Measurements from ENCODE around the gene NT5C1A.

NT5C1A gene

DNA sequence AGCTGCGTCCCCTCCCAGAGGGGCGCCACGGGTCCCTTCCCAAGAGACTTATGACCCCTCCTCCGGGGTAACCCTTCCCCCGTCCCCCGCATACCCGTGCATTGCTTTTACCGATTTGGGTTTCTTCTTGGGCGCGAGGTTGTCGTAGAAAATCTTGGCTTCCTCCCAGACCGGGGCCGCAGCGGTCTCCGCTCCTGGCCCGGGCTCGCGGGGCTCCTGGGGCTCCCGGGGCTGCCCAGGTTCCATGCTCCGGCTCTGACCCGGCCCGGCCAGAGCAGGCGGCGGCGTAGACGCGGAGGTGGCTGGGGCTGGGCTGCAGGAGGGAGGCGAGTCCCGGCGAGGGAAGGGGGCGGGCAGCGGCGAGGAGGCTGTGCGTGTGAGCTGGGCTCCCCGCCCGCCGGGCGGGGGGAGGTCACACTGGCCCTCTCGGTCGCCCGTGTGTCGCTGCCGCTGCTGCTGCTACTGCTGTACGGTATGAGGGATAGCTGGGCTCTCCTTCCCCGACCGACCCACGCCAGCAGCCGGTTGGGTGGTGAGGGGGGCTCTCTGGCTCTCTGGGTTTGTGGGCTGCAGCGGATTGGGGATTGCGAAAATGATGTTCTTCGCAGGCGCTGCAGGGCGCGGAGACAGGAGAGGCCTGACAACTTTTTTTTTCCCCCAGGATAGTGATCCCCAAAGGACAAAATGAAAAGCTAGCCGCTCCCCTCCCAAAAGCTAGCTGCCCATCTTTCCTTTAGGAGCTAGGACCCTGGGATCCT lies at the start of gene NT5C1A:
Gene NT5C1A, minus strand, starts transcription at position 315 of the 758 bp plus-strand sequence. Its CDS starts 69 bp downstream, at position 246.
- no peak for DNase-seq

GRCh38 chr1:39721664-39722063 lies 49.8 kb upstream of the NT5C1A start:
- no peak for DNase-seq

DNA sequence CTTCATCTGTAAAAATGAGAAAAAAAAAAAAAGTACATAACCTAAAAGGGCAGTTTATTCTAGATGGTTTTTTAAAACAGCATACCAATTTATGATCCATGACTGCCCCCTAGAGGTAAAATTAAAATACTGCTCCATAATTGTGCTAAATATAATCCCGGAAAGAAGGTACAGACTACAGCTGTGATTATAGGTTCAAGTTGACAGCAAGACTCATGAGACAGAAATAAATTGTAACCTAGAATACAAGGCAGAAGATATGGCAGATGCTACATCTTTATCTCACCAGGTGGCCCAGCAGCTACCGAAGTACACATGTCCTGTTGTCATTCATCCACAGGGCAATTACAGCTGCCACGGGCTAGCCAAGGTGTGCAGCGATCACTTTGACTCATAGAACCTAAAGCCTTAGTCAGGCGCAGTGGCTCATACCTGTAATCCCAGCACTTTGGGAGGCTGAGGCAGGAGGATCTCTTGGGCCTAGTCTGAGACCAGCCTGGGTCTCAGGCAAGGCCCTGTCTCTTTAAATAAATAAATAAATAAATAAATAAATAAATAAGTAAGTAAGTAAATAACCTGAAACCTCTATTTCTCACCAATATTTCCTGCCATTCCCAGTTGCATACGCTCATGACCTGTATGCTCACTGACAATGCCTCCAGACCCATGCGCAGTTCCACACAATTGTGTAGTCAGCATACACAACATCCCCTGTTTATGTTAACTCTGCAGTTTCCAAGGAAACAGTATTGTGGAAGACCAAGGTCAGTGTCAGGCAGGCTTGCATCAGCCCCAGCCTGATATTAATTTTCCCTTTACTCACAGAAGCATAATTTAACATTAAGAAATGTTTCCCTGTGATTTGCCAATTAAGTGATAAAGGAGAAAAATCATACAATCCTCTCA lies 48.4 kb upstream of the NT5C1A start:
- peak; percentile 64 for DNase-seq

DNA sequence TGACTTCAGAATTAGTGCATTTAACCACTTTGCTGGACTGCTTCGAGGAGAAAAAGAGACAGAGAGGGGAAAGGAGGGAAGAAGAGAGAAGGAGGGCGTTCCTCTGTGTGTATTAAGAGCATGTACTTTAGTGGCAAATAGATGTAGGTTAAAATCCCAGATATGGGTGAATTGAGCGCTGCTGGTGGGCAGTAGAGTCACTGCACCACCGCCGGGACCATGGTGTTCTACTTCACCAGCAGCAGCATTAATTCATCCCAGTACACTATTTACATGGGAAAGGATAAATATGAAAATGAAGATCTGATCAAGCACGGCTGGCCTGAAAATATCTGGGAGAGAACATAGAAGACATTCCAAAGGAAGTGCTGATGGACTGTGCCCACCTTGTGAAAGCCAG lies 45.9 kb upstream of the NT5C1A start:
- DNase-seq, result no peak

DNA sequence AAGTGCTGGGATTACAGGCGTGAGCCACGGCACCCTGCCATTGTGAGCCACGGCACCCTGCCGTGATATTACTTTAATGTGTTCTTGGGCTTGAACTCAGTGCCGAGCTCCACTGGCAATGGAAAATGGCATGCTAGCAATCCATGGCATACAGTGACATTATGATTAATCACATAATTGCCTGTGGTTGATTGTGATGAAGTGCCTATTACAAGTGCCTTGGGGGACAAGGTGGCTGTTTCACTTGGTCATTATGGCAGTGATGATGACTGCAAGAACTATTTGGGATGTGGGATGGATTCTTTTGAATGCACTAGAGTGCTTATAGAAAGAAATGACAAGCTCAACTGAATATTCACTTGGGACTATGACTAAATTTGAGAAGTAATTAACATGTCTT lies 41.6 kb upstream of the NT5C1A start:
- DNase-seq, result no peak

GRCh38 chr1:39711966-39712340 lies 40.0 kb upstream of the NT5C1A start:
- DNase-seq, result no peak

DNA sequence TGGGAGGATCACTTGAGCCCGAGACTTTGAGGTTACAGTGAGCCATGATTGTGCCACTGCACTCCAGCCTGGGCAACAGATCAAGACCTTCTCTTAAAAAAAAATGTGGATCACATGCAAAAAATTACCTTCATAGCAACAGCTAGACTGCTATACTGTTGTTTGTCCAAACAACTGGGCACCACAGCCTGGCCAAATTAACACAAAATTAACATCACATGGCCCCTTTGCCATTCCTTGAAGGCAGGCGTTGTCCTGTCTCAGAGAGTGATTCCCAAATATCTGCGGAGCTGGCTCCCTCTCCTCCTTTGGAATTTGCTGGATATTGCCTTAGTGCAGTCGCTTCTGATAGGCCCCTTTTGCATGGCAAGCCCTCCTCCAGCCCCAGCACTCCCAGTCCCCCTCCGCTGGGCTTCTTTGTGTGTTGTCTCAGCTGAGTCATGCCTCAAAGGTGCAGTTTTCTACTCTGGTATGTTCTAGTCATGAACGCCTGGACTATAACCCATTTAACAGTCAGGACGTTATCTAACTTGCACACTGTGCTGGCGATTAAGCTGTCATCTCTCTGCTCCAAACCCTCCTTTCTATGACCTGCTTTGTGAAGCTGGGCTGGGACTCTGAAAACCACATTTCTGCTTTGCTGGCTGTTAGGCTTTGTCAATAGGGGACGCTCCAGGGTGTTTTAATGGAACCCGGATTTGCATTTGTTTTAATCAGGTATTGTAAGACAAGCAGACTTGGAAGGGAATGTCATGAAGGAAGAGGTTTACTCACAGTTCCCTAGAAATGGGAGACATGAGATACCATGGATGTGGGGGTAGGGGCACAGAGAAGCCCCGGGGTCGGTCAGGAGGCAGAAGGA lies 39.4 kb upstream of the NT5C1A start:
- no peak for DNase-seq

GRCh38 chr1:39707506-39707905 lies 35.6 kb upstream of the NT5C1A start:
- DNase-seq, result no peak

DNA sequence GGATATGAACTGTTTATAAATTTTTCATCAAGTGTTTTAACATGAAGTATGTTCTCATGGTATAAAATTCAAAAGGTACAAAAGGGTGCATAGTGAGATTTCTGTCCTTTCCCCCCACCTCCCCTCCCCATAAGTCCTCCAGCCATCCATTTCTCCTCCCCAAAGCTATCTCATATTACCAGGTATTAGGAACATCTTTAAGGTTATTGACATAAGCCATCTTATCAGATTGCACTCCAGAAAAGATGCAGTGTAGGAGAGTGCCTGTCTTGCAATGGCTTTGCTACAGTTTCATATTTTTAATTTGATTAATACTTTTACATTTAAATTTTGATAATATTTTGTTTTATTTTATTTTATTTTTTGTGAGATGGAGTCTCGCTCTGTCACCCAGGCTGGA lies 32.9 kb upstream of the NT5C1A start:
- DNase-seq, result no peak

- DNase-seq, result no peak
Measured at GRCh38 chr1:39701049-39701439, 29.1 kb upstream of the NT5C1A start.

DNA sequence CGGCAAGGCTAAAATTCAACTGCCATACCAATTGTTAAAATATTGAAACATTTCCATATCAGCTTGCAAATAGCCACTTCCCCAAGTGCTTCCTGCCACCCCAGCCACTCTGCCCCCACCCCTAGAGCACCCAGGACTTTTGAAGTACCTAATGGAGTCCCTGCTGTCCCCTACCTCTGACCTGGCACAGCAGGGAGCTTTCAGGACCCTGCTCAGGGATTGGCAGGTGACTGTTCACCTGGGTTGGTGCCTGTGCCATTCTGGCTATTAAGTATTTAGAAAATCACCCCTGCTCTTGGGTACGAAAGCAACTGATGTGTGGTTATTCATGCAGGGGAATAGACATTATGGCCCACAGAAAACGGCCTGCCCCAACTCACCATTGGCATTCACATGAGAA lies 28.4 kb upstream of the NT5C1A start:
- no peak for DNase-seq

DNA sequence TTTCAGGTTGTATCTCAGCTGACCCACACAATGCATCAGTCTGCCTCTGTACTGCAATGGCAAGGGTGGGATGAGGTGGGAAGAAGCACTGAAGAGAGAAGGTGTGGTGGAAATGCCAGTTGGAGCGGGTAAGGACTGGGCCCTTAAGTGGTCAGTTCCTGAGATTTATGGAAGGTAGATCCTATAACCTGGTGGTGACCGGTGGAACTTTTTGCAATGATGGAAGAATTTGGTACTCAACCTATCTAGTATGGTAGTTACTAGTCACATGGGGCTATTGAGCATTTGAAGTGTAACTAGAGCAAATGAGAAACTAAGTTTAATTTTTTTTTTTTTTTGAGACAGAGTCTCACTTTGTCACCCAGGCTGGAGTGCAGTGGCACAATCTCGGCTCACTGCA lies 27.5 kb upstream of the NT5C1A start:
- DNase-seq, result no peak

DNA sequence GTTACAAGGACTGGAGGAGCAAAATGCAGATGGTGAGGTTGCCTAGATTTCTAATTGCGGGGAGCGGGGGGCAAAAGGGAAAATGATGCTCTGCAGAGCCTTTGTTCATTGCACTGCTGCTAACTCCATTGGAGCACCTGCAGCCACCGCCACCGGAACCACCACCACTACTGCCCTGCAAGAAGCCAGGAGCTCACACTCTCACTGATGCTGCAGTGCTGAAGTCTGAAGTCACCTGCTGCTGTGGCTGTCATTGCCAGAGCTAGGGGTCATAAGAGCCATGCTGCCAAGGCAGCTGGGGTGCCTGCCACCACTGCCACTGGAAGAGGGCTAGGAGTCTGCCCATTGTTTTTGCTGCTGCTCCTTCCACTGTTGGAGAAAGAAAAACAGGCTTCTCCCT lies 26.7 kb upstream of the NT5C1A start:
- no peak for DNase-seq

GRCh38 chr1:39696448-39696847 lies 24.5 kb upstream of the NT5C1A start:
- no peak for DNase-seq

GRCh38 chr1:39695016-39695415 lies 23.1 kb upstream of the NT5C1A start:
- DNase-seq, result peak; percentile 44

- DNase-seq, result no peak
Measured at GRCh38 chr1:39694026-39694425, 22.1 kb upstream of the NT5C1A start.

GRCh38 chr1:39692152-39693074 lies 20.5 kb upstream of the NT5C1A start:
- DNase-seq, result no peak

- peak; percentile 74 for DNase-seq
Measured at GRCh38 chr1:39691383-39692151, 19.7 kb upstream of the NT5C1A start, which contains the start of gene HPCAL4. HPCAL4 (minus strand) TSS chr1:39691433; CDS start chr1:39684603, 6,830 bp downstream.

DNA sequence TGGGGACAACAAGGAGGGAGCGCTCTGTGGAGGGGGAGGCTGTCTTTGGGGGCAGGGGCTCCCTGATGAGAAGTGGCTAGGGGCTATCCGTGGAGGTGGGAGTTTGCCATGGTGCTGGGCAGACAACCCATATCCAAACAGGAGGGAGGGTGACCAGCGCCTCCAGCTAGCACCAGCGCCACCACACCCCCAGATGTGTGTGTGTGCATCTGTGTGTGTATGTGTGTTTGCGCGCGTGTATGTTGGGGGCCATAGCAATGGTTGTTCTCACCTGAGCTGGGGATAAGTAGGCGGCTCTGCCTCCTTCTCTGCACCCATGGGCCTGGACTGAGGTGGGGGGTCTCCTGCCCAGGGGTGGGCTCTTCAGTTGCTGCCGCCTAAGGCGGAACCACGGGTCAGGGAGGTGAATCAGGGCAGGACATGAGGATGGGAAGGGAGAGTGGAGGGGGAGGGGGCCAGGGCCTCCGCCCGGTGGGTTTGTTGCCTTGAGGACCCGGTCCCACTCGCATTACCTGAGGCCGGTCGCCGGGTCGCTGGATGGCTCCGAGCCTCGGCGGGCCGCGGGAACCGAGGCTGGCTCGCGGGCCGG lies 19.0 kb upstream of the NT5C1A start:
- DNase-seq, result no peak

DNA sequence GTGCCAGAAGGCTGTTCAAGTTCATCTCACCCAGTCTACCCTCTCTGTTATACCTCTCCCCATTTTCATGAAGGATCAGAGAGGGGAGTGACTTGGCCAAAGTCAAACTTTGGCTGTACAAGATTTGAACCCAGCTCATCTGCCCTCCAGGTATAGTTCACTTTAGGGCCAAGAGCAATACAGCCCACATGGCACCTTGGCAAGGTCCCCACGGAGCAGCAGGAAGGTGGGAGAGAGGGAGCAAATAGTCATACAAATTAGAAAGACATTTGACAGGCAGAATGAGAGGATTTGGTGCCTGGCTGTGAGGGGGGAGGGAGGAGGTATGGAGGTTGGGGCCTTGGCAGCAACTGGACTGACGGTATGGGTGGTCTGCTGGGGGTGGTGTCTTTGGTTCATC lies 18.3 kb upstream of the NT5C1A start:
- DNase-seq, result no peak

- no peak for DNase-seq
Measured at GRCh38 chr1:39689635-39690034, 17.7 kb upstream of the NT5C1A start.
